WTC11 (cell line): ENCODE measurements around the gene CYP21A2. TPM values are rescaled to one million over a fixed set of nuclear protein-coding genes. Genes with fewer than 3 reads are reported as not detected.

Experiments
- AFF4 ChIP-seq: sonication (generic); formaldehyde crosslinking; IDR thresholded peaks from 2 replicates; pipeline ENCODE4 v1.8.1; 2023; ENCODE audit warnings: mild to moderate bottlenecking, missing genetic modification reagents, borderline replicate concordance
- AR ChIP-seq: fragments of 250-450 bp; sonication (Bioruptor Pico); IDR thresholded peaks from 2 replicates; pipeline ENCODE4 v1.9.0; 2021; ENCODE audit warnings: mild to moderate bottlenecking
- ATF2 ChIP-seq: sonication (generic); formaldehyde crosslinking; IDR thresholded peaks from 2 replicates; pipeline ENCODE4 v1.8.1; 2022; ENCODE audit warnings: low read depth, missing genetic modification reagents, borderline replicate concordance
- ERG ChIP-seq: fragments of 250-450 bp; sonication (Bioruptor Pico); IDR thresholded peaks from 2 replicates; pipeline ENCODE4 v1.8.0; 2021; ENCODE audit warnings: mild to moderate bottlenecking
- FOXP4 ChIP-seq: sonication (generic); formaldehyde crosslinking; IDR thresholded peaks from 2 replicates; pipeline ENCODE4 v1.8.0; 2022; ENCODE audit warnings: mild to moderate bottlenecking, missing genetic modification reagents
- NFE2L1 ChIP-seq: sonication (generic); formaldehyde crosslinking; IDR thresholded peaks from 2 replicates; pipeline ENCODE4 v1.8.1; 2023; ENCODE audit warnings: missing genetic modification reagents
- PRDM15 ChIP-seq: sonication (generic); formaldehyde crosslinking; IDR thresholded peaks from 2 replicates; pipeline ENCODE4 v1.8.0; 2022; ENCODE audit warnings: missing genetic modification reagents
- RORB ChIP-seq: fragments of 250-450 bp; sonication (Bioruptor Pico); IDR thresholded peaks from 2 replicates; pipeline ENCODE4 v1.9.0; 2021; ENCODE audit warnings: mild to moderate bottlenecking
- STAT6 ChIP-seq: sonication (generic); formaldehyde crosslinking; conservative IDR thresholded peaks from 2 replicates; pipeline ENCODE4 v1.8.1; 2023; ENCODE audit warnings: mild to moderate bottlenecking, low read depth, missing genetic modification reagents, moderate library complexity
- TCF7 ChIP-seq: sonication (generic); formaldehyde crosslinking; IDR thresholded peaks from 2 replicates; pipeline ENCODE4 v1.8.0; 2022; ENCODE audit warnings: mild to moderate bottlenecking, low read depth, missing genetic modification reagents, moderate library complexity
- TP53 ChIP-seq: sonication (generic); formaldehyde crosslinking; IDR thresholded peaks from 2 replicates; pipeline ENCODE4 v1.8.1; 2023; ENCODE audit warnings: mild to moderate bottlenecking, missing genetic modification reagents
- USF2 ChIP-seq: sonication (generic); formaldehyde crosslinking; IDR thresholded peaks from 2 replicates; pipeline ENCODE4 v1.8.1; 2023; ENCODE audit warnings: mild to moderate bottlenecking, missing genetic modification reagents, moderate library complexity
- ZBTB21 ChIP-seq: sonication (generic); formaldehyde crosslinking; IDR thresholded peaks from 2 replicates; pipeline ENCODE4 v1.8.1; 2023; ENCODE audit warnings: mild to moderate bottlenecking, missing genetic modification reagents, borderline replicate concordance
- total RNA-seq: library from RNA; stranded (reverse); gene quantifications from 3 replicates; pipeline ENCODE4 v1.2.3, GENCODE V29; 2021

Gene CYP21A2
- total RNA-seq, 1 experiment from 2014 or later, result 1.2 TPM

- TF ChIP-seq ERG (CRISPR knock-in tag), result no peak
- TF ChIP-seq AR, result no peak
- no peak for TF ChIP-seq FOXP4
- no peak for TF ChIP-seq PRDM15 (CRISPR knock-in tag)
- no peak for TF ChIP-seq TP53 (CRISPR knock-in tag)
- TF ChIP-seq AFF4 (CRISPR knock-in tag), result no peak
- no peak for TF ChIP-seq NFE2L1 (CRISPR knock-in tag)
- no peak for TF ChIP-seq ZBTB21 (CRISPR knock-in tag)
- no peak for TF ChIP-seq RORB
- no peak for TF ChIP-seq ATF2 (CRISPR knock-in tag)
- no peak for TF ChIP-seq TCF7 (CRISPR knock-in tag)
- no peak for TF ChIP-seq USF2 (CRISPR knock-in tag)
- TF ChIP-seq STAT6 (CRISPR knock-in tag), result no peak
Measured at GRCh38 chr6:32081168-32081990, 43.2 kb downstream of the CYP21A2 start (continued).
